ENCODE data around the gene CGNL1.

- TF ChIP-seq, protein P1, sequence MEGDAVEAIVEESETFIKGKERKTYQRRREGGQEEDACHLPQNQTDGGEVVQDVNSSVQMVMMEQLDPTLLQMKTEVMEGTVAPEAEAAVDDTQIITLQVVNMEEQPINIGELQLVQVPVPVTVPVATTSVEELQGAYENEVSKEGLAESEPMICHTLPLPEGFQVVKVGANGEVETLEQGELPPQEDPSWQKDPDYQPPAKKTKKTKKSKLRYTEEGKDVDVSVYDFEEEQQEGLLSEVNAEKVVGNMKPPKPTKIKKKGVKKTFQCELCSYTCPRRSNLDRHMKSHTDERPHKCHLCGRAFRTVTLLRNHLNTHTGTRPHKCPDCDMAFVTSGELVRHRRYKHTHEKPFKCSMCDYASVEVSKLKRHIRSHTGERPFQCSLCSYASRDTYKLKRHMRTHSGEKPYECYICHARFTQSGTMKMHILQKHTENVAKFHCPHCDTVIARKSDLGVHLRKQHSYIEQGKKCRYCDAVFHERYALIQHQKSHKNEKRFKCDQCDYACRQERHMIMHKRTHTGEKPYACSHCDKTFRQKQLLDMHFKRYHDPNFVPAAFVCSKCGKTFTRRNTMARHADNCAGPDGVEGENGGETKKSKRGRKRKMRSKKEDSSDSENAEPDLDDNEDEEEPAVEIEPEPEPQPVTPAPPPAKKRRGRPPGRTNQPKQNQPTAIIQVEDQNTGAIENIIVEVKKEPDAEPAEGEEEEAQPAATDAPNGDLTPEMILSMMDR (IDR thresholded peaks at IDR 0.05; ENCODE audit: insufficient read depth, low read depth, low read length): no peak
- TF ChIP-seq EZH2 (IDR thresholded peaks at IDR 0.05; ENCODE audit: insufficient read depth, low read length): no peak
Observed at GRCh38 chr15:57357799-57358198, 18.5 kb upstream of the CGNL1 start.

All from astrocyte (in vitro differentiated cells and primary cell).